ENCODE results near the gene ZNF853. TPM values are rescaled to one million over a fixed set of nuclear protein-coding genes. Genes with fewer than 3 reads are reported as not detected.

ZNF853 gene
- total RNA-seq, 1 experiment from 2014 or later, result 7.9 TPM

DNA sequence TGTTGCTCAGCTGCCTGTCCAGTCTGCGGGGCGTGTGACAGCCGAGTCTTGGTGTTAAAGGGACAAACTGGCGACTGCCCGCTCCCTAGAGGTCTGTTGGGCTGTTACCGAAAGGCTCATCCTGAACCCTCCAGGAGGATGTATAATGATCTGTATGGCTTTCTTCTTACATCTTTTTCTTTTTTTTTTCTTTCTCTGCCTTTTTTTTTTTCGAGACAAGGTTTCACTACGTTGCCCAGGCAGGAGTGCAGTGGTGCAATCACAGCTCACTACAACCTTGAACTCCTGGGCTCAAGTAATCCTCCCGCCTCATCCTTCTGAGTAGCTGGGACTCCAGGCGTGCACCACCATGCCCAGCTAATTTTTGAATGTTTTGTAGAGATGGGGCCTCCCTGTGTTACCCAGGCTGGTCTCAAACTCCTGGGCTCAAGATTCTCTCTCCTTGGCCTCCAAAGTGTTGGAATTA, 24.7 kb upstream of the ZNF853 start:
- POLR2A ChIA-PET (ENCODE audit: unreplicated experiment), result no interaction called here

DNA sequence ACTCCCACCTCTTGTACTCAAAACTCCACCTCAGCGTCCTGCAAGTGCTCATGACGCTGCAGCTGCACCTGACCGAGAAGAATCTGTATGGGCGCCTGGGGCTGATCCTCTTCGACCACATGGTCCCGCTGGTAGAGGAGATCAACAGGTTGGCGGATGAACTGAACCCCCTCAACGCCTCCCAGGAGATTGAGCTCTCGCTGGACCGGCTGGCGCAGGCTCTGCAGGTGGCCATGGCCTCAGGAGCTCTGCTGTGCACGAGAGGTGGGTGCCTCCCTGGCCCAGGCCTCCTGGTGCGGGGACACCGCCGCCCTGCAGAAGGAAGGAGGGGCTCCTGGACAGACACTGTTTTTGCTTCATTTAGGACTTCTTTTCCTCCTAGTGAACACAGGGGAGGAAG, 15.3 kb upstream of the ZNF853 start:
- intact Hi-C loops (cut with micrococcal nuclease; ENCODE audit: unreplicated experiment), result no loop called here
- Histone ChIP-seq H3F3A (ENCODE audit: insufficient read depth, low read depth) (peaks cover 4% of the 10 kb centered on the region; the same call in 1 of the 2 replicates), H3K4me3 (no peak overlapping the region), H3K9me3 (ENCODE audit: insufficient read depth, low read depth) (no peaks in the 10 kb centered on the region), H4K20me1 (ENCODE audit: insufficient read depth) (no peaks in the 10 kb centered on the region), H3K36me3 (ENCODE audit: low read depth) (peaks cover 15% of the 10 kb centered on the region; the same call in 1 of the 2 replicates), H3K27ac (no peak overlapping the region), H3K27me3 (ENCODE audit: insufficient read depth, low read depth) (no peaks in the 10 kb centered on the region), H2AFZ (no peak overlapping the region), H3K79me2 (ENCODE audit: low read depth) (no peaks in the 10 kb centered on the region), H3K4me2 (no peak overlapping the region), H3K4me1 (replicated peaks; ENCODE audit: insufficient read depth) (no peaks in the 10 kb centered on the region), H3K9me2 (ENCODE audit: insufficient read depth) (no peaks in the 10 kb centered on the region)
- DNase-seq, result no peak
- ChIA-PET CTCF (no interaction called here), POLR2A (ENCODE audit: unreplicated experiment) (no interaction called here)
- TF ChIP-seq EZH2 (IDR thresholded peaks at IDR 0.05; ENCODE audit: low read depth), result no peak
- TF ChIP-seq, protein P1, sequence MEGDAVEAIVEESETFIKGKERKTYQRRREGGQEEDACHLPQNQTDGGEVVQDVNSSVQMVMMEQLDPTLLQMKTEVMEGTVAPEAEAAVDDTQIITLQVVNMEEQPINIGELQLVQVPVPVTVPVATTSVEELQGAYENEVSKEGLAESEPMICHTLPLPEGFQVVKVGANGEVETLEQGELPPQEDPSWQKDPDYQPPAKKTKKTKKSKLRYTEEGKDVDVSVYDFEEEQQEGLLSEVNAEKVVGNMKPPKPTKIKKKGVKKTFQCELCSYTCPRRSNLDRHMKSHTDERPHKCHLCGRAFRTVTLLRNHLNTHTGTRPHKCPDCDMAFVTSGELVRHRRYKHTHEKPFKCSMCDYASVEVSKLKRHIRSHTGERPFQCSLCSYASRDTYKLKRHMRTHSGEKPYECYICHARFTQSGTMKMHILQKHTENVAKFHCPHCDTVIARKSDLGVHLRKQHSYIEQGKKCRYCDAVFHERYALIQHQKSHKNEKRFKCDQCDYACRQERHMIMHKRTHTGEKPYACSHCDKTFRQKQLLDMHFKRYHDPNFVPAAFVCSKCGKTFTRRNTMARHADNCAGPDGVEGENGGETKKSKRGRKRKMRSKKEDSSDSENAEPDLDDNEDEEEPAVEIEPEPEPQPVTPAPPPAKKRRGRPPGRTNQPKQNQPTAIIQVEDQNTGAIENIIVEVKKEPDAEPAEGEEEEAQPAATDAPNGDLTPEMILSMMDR (conservative IDR thresholded peaks at IDR 0.05), result no peak
- no TSS peak for BruUV-seq (replicated peaks)

More for the DNA sequence above, 24.7 kb upstream of the ZNF853 start:
- BruUV-seq (replicated peaks), result no TSS peak
- Histone ChIP-seq H3K4me1 (replicated peaks; ENCODE audit: insufficient read depth) (peaks cover 13% of the 10 kb centered on the region), H3K9me3 (ENCODE audit: insufficient read depth, low read depth) (no peaks in the 10 kb centered on the region), H3K27me3 (ENCODE audit: insufficient read depth, low read depth) (no peaks in the 10 kb centered on the region), H4K20me1 (ENCODE audit: insufficient read depth) (no peaks in the 10 kb centered on the region), H3K9me2 (ENCODE audit: insufficient read depth) (no peaks in the 10 kb centered on the region), H3K79me2 (ENCODE audit: low read depth) (peaks cover 15% of the 10 kb centered on the region), H3K27ac (no peak overlapping the region), H3K4me2 (peak overlapping the region; percentile 90), H2AFZ (peak overlapping the region; percentile 96), H3F3A (ENCODE audit: insufficient read depth, low read depth) (peaks cover 7% of the 10 kb centered on the region; the same call in 1 of the 2 replicates), H3K36me3 (ENCODE audit: low read depth) (peaks cover 19% of the 10 kb centered on the region; the same call in 1 of the 2 replicates), H3K4me3 (peak overlapping the region; percentile 92)
- DNase-seq, result no peak
- no peak for TF ChIP-seq EZH2 (IDR thresholded peaks at IDR 0.05; ENCODE audit: low read depth)
- TF ChIP-seq, protein P1 (conservative IDR thresholded peaks at IDR 0.05), result no peak
- CTCF ChIA-PET, result interaction anchor here (0.6 kb wide), 1 partner anchor 120 kb away, joined by 6 read pairs; no protein-coding TSS in a partner anchor
- intact Hi-C loops (cut with micrococcal nuclease; ENCODE audit: unreplicated experiment), result loop anchor here (1.0 to 10.0 kb wide), 2 partner anchors 47 to 264 kb away; partner anchors contain the start of gene ZNF316

DNA sequence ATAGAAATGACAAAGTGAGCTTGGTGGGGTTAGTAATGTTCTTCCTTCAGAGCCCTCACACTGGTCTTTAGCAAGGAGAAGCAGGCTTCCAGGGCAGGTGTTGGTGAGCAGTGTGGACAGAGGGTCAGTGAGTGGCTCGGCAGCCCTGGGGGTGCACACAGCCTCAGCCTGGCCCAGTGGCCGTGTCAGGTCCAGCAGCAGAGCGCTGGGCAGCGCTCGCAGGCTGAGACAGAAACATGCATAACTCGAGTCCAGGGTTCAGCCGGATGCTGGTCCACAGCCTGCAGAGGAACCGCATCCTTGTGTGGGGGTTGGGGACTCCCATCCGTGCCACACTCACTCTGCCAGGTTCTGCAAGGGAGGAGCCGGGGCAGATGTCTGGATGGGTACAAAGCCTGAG, 11.0 kb upstream of the ZNF853 start:
- Histone ChIP-seq H3K27me3 (ENCODE audit: insufficient read depth, low read depth) (no peaks in the 10 kb centered on the region), H3F3A (ENCODE audit: insufficient read depth, low read depth) (peaks cover 8% of the 10 kb centered on the region; the same call in 1 of the 2 replicates), H4K20me1 (ENCODE audit: insufficient read depth) (no peaks in the 10 kb centered on the region), H3K79me2 (ENCODE audit: low read depth) (no peaks in the 10 kb centered on the region), H3K36me3 (ENCODE audit: low read depth) (no peaks in the 10 kb centered on the region), H3K27ac (no peak overlapping the region), H3K9me3 (ENCODE audit: insufficient read depth, low read depth) (no peaks in the 10 kb centered on the region), H3K9me2 (ENCODE audit: insufficient read depth) (no peaks in the 10 kb centered on the region), H3K4me1 (replicated peaks; ENCODE audit: insufficient read depth) (no peaks in the 10 kb centered on the region), H3K4me2 (no peak overlapping the region), H3K4me3 (no peak overlapping the region), H2AFZ (no peak overlapping the region)
- ChIA-PET POLR2A (ENCODE audit: unreplicated experiment) (no interaction called here), CTCF (no interaction called here)
- intact Hi-C loops (cut with micrococcal nuclease; ENCODE audit: unreplicated experiment), result no loop called here
- no peak for TF ChIP-seq EZH2 (IDR thresholded peaks at IDR 0.05; ENCODE audit: low read depth)
- TF ChIP-seq, protein P1 (conservative IDR thresholded peaks at IDR 0.05), result no peak
- no TSS peak for BruUV-seq (replicated peaks)
- no peak for DNase-seq
